AML-193 (cell line): ENCODE results near the gene LRP1B.
"Not testable (repeated sequence)": the region's sequence is repeated elsewhere in the genome, so short reads cannot be mapped to it uniquely, and the experiment has no call there.

Source experiments
- DNase-seq, 2 experiments: peaks; one replicate each; lab custom pipeline; 2025; lab: John Stamatoyannopoulos, UW

LRP1B gene

GRCh38 chr2:140440815-140441214, 1690.0 kb downstream of the LRP1B start:
- DNase-seq: no peak

GRCh38 chr2:140436936-140437335, 1693.9 kb downstream of the LRP1B start:
- DNase-seq: no peak

GRCh38 chr2:140427033-140427432, 1703.8 kb downstream of the LRP1B start:
- DNase-seq: not testable (repeated sequence)

- DNase-seq: no peak
These were observed 1706.3 kb downstream of the LRP1B start for GRCh38 chr2:140424471-140424870.

- no peak for DNase-seq
These were observed 1708.1 kb downstream of the LRP1B start for GRCh38 chr2:140422759-140423158.

- DNase-seq: no peak
These were observed 1713.3 kb downstream of the LRP1B start for GRCh38 chr2:140417504-140417903.

GRCh38 chr2:140416577-140416976, 1714.2 kb downstream of the LRP1B start:
- DNase-seq: no peak

GRCh38 chr2:140415035-140415434, 1715.8 kb downstream of the LRP1B start:
- not testable (repeated sequence) for DNase-seq

GRCh38 chr2:140410695-140411094, 1720.1 kb downstream of the LRP1B start:
- DNase-seq: no peak

GRCh38 chr2:140401056-140401455, 1729.8 kb downstream of the LRP1B start:
- DNase-seq: no peak

- no peak for DNase-seq
These were observed 1738.0 kb downstream of the LRP1B start for GRCh38 chr2:140392824-140393223.

- DNase-seq: no peak
These were observed 1745.9 kb downstream of the LRP1B start for GRCh38 chr2:140384946-140385345.

- no peak for DNase-seq
These were observed 1747.0 kb downstream of the LRP1B start for GRCh38 chr2:140383781-140384180.

GRCh38 chr2:140376686-140377085, 1754.1 kb downstream of the LRP1B start:
- DNase-seq: no peak

GRCh38 chr2:140363131-140363530, 1767.7 kb downstream of the LRP1B start:
- no peak for DNase-seq

- no peak for DNase-seq
These were observed 1768.5 kb downstream of the LRP1B start for GRCh38 chr2:140362361-140362760.

- no peak for DNase-seq
These were observed 1771.6 kb downstream of the LRP1B start for GRCh38 chr2:140359056-140359771.

GRCh38 chr2:140356697-140357096, 1774.1 kb downstream of the LRP1B start:
- no peak for DNase-seq

GRCh38 chr2:140355511-140356090, 1775.2 kb downstream of the LRP1B start:
- DNase-seq: no peak

- DNase-seq: no peak
These were observed 1776.3 kb downstream of the LRP1B start for GRCh38 chr2:140354544-140354943.

- no peak for DNase-seq
These were observed 1777.3 kb downstream of the LRP1B start for GRCh38 chr2:140353541-140353940.

GRCh38 chr2:140351692-140352091, 1779.1 kb downstream of the LRP1B start:
- DNase-seq: no peak

GRCh38 chr2:140349695-140350094, 1781.1 kb downstream of the LRP1B start:
- DNase-seq: no peak

GRCh38 chr2:140348826-140349225, 1782.0 kb downstream of the LRP1B start:
- no peak for DNase-seq
